Dedifferentiated amniotic fluid mesenchymal stem cell (primary cell): Measurements from ENCODE around the gene SCO1.
"Not testable (repeated sequence)": the region's sequence is repeated elsewhere in the genome, so short reads cannot be mapped to it uniquely, and the experiment has no call there.

Source experiments
- DNase-seq: peaks from one replicate; pipeline ENCODE4 v3.0.0-alpha.2; 2016; ENCODE audit errors: extremely low spot score

Gene SCO1

GRCh38 chr17:10697092-10698081, at the start of gene SCO1, which contains the start of gene ADPRM:
TSS of gene SCO1 (minus strand) at chr17:10697533. CDS start at chr17:10697507, 26 bp downstream.
TSS of gene ADPRM (plus strand) at chr17:10697594. CDS start at chr17:10704927, 7,333 bp downstream.
- peak; percentile 94 for DNase-seq

- DNase-seq = no peak
Measured at GRCh38 chr17:10745231-10745630, 47.9 kb upstream of the SCO1 start.

DNA sequence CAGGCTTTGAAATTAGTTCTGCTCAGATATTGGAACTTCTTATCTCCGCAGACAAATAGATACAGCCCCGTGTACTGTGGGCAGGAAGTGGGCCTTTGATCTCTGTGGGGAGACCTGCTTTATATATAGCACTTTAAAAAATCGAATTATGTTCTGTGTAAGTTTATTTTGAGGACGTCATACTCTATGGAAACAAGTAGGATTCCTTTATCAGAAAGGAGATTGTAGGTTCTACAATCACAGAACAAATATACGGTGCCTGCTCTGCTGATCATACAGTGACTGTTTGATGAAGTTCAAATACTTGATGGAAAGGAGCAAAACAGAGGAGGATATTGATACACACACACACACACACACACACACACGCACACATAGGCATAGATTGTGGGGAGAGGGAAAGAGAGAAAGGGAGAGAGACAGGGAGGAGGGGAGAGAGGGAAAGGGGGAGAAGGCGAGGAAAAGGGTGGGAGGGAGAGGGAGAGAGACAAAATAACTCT, 47.2 kb upstream of the SCO1 start:
- no peak for DNase-seq

- DNase-seq = peak; percentile 79
Measured at GRCh38 chr17:10743316-10744009, 46.1 kb upstream of the SCO1 start.

DNA sequence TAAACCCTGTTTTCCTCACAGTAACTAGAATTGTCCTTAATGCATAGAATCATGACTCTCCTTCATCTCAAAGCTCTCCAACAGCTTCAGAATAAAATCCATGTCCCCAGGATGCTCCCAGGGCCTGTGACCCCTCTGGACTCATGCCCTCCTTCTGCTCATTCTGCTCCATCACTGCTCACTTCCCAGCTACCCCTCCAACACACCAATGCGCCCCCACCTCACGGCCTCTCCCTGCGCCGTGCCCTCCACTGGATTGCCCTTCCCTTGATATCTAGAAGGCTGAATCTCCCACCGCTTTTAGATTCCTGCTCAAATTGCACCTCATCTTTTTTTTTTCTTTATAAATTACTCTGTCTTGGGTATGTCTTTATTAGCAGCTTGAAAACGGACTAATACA, 45.1 kb upstream of the SCO1 start:
- DNase-seq = no peak

DNA sequence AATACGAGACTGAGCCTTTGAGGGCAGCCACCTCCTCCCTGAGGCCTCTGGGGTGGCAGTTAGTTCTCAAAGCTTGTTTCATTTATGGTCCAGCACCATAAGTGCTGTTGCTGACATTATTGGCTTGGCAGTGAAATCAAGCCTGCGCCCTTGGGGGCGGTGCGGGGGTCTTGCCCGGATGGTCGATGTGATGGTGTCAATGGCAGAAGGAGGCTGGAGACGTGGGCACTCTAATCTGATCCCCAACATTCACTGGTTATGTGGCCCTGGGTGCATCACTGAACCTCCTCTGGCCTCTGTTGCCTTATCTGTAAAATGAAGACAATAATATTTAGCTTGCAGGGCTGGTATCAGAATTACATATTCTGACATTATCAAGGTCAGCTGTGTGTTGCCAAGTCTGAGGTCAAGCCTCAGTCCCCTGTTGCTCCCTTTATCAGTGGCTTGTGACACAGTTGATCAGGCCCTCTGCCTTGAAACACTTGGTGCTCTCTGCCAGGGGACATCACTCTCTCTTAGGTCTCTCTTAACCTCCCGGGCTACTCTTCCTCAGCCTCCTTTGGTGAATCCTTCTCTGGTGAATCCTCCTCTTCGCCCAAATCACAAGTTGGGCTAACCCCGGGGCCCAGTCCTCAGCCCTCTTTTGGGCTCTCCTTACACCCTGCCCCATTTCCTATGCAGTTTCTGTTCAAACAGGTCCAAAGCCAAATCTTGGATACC, 44.2 kb upstream of the SCO1 start:
- DNase-seq = no peak

DNA sequence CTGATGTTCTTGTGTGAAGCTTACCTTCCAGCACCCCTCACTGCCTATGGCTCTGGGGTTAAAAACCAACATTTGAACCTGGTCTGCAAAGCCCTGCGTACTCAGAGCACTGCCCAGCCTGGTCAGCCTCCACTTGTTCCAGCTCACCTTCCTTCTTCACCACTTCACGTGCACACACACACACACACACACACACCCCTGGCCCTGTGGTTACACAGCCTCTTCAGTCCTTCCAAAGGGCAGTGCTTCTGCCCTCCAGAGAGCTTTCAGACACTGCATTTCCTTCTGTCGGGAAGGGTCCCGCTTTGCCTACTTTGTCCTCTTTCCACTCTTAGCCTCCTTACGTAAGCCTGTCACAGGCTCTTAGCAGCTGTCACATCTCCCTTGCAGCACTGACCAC, 42.1 kb upstream of the SCO1 start:
- no peak for DNase-seq

GRCh38 chr17:10738521-10739258, 41.4 kb upstream of the SCO1 start:
- no peak for DNase-seq

GRCh38 chr17:10737736-10738135, 40.4 kb upstream of the SCO1 start:
- no peak for DNase-seq

DNA sequence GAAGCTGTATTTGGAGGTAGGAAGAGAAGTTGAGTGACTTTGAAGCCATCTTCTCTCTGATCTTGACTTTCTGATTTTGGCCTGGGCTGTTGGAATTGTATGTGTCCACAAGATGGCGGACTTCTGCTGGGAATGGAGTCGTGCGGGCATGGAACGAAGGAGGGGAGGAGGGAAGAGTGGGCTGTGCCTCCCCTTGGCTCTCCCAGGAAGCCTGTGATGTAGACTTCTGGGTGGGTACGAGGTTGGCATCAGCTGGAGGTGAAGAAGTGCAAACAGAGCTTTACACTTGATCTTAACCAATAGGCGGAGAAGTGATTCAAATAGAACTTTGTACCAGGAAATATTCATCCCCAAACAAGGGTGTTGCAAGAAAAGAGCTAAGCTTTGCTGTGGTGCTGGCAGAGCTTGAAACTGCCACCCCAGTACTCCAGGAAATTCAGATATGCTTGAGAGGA, 39.9 kb upstream of the SCO1 start:
- peak; percentile 47 for DNase-seq

GRCh38 chr17:10735821-10736220, 38.5 kb upstream of the SCO1 start:
- no peak for DNase-seq

DNA sequence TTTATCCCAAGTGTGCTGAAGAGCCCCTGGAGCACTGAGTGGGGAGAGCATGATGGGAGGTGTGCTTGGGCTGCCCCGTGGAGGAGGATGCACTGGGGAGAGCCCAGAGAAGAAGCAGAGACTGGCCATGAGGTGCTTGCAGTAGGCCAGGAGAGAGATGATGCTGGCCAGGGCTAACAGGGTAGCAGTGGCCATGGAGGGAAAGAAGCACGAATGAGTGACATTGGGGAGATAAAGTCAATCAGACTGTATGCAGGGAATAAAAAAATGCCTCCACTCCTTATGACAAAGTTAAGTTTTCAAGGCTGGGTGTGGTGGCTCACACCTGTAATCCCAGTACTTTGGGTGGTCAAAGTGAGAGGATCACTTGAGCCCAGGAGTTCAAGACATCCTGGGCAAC, 37.9 kb upstream of the SCO1 start:
- DNase-seq = no peak

DNA sequence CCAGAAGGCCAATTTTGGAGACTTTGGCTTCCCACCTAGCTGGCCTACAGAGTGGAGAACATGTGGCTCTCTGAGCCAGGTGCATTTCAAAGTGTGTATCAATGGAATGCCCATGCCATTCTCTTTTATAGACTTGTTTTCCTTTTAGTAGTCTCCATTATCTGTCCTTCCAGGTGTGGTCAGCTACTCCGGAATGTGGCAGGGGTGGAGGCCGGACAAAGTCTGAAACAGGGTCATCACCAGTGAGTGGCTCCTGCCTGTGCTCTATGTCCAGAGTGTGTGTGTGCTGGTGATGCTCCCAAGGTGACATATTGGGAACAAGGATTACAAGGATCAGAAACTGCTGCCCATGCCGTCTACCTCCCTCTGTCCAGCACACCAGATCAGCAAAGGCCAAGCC, 36.3 kb upstream of the SCO1 start:
- DNase-seq = no peak

GRCh38 chr17:10732121-10732520, 34.8 kb upstream of the SCO1 start:
- not testable (repeated sequence) for DNase-seq

GRCh38 chr17:10731408-10731879, 34.1 kb upstream of the SCO1 start:
- no peak for DNase-seq

- not testable (repeated sequence) for DNase-seq
Measured at GRCh38 chr17:10730247-10730646, 32.9 kb upstream of the SCO1 start.

DNA sequence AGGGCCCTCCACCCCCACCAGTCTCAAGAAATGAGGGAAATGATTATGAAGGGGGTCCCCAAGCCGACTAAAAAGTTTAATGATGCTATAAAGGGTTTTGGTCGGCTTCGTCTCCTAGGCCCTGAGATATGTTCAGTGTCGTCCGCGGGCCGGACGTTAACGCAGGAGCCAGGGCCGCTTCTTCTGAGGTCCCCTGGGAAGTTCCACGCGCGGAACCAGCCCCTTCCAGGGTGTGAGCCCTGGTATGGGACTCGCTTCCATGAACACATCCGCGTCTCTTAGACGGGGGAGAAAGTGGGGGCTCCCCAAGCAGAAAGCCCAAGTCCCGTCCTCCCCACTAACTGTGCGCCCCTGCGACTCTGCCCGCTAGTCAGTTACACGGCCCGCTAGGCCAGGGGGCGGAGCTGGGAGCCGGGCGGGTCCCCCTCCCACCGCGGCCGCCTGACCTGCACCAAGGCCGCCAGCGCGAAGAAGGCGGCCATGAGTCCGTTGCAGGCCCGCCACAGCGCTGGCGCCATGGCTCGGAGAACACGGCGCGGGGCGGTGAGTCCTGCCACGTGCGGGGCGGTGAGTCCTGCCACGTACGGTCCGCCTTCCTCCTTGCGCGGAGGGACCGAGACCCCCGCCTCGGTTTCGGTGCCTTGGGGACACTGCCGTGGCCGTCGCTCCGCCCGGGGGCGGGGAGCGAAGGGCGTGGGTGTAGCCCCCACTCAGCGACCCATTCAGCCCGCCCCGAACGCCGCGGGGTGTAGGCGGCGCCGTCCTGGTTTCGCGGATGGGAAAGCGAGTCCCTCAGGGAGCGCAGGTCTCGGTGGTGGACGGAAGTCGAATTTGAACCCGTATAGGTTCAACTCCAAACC, 32.2 kb upstream of the SCO1 start, which contains the start of gene TMEM220:
Gene TMEM220, minus strand, starts transcription at position 690 of the 860 bp plus-strand sequence. Its CDS starts 172 bp downstream, at position 518.
- peak; percentile 29 for DNase-seq

DNA sequence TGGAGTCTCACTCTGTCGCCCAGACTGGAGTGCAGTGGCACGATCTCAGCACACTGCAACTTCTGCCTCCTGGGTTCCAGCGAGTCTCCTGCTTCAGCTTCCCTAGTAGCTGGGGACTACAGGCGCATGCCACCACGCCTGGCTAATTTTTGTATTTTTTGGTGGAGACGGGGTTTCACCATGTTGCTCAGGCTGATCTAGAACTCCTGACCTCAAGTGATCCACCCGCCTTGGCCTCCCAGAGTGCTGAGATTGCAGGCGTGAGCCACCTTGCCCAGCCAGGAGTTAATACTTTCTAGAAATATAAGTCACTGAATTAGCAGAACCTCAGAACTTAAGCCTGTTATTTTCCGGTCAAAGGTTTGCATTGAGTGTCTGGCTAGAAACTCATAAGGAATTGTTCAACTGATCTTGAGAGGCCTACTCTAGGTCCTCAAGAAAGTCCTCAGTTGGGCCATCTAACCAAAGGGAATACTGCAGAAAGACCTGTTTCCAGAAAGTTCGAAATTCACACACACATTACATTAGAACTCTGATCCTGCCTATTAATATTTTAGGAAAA, 31.1 kb upstream of the SCO1 start:
- no peak for DNase-seq

- DNase-seq = no peak
Measured at GRCh38 chr17:10727192-10727591, 29.9 kb upstream of the SCO1 start.
